Neural cell (in vitro differentiated cells): ENCODE measurements around the gene SLC1A3. TPM values are rescaled to one million over a fixed set of nuclear protein-coding genes. Genes with fewer than 3 reads are reported as not detected.

Source experiments
- H2AFZ ChIP-seq: fragments of 200-600, 300-800 bp; sonication (generic), shearing (Covaris generic); 2 replicates; pipeline ENCODE4 v1.6.0; 2014; ENCODE audit warnings: low read depth, mild to moderate bottlenecking, antibody characterized with exemption, low read length, moderate library complexity
- H3F3A ChIP-seq: fragments of 200-600 bp; shearing (Covaris generic); 2 replicates; pipeline ENCODE4 v1.6.1; 2016; ENCODE audit warnings: mild to moderate bottlenecking, moderate library complexity, mixed read lengths, antibody characterized with exemption, low read length; ENCODE audit not compliant: insufficient read depth, poor library complexity, severe bottlenecking
- H3K27ac ChIP-seq: fragments of 200-600, 300-800 bp; sonication (generic), shearing (Covaris generic); 2 replicates; pipeline ENCODE4 v1.5.1; 2014; ENCODE audit warnings: mild to moderate bottlenecking, low read length, moderate library complexity
- H3K27me3 ChIP-seq: fragments of 300-800, 200-600 bp; sonication (generic), shearing (Covaris generic); 2 replicates; pipeline ENCODE4 v1.6.0; 2014; ENCODE audit warnings: mild to moderate bottlenecking, low read depth, low read length, moderate library complexity; ENCODE audit not compliant: insufficient read depth
- H3K36me3 ChIP-seq: fragments of 300-800, 200-600 bp; sonication (generic), shearing (Covaris generic); 2 replicates; pipeline ENCODE4 v1.5.1; 2014; ENCODE audit warnings: mild to moderate bottlenecking, antibody characterized with exemption, low read length, moderate library complexity; ENCODE audit not compliant: insufficient read depth
- H3K4me2 ChIP-seq: fragments of 300-800, 200-600 bp; sonication (generic), shearing (Covaris generic); 2 replicates; pipeline ENCODE4 v1.6.0; 2014; ENCODE audit warnings: mild to moderate bottlenecking, low read length
- H3K4me3 ChIP-seq: fragments of 300-800, 200-600 bp; sonication (generic), shearing (Covaris generic); 2 replicates; pipeline ENCODE4 v1.5.1; 2014; ENCODE audit warnings: mild to moderate bottlenecking, low read length, moderate library complexity
- H3K79me2 ChIP-seq: fragments of 200-600 bp; shearing (Covaris generic); replicated peaks from 2 replicates; pipeline ENCODE4 v1.6.0; 2014; ENCODE audit warnings: mild to moderate bottlenecking, low read length, moderate library complexity; ENCODE audit not compliant: insufficient read depth
- H3K9ac ChIP-seq: fragments of 300-800, 200-600 bp; sonication (generic), shearing (Covaris generic); 2 replicates; pipeline ENCODE4 v1.6.1; 2016; ENCODE audit warnings: mild to moderate bottlenecking, low read length, mixed read lengths
- H3K9me2 ChIP-seq: fragments of 200-600 bp; shearing (Covaris generic); 2 replicates; pipeline ENCODE4 v1.6.1; 2016; ENCODE audit warnings: mild to moderate bottlenecking, low read length, mixed read lengths; ENCODE audit not compliant: insufficient read depth
- H3K9me3 ChIP-seq: fragments of 200-600, 300-800 bp; sonication (generic), shearing (Covaris generic); 2 replicates; pipeline ENCODE4 v1.6.1; 2016; ENCODE audit warnings: mild to moderate bottlenecking, mixed run types, low read length, moderate library complexity, mixed read lengths
- H4K20me1 ChIP-seq: fragments of 200-600 bp; shearing (Covaris generic); 2 replicates; pipeline ENCODE4 v1.6.1; 2016; ENCODE audit warnings: mild to moderate bottlenecking, mixed run types; ENCODE audit not compliant: insufficient read depth
- CTCF ChIP-seq: fragments of 450-650 bp; IDR thresholded peaks from 2 replicates; pipeline ENCODE4 v1.5.1; 2014; ENCODE audit warnings: antibody characterized with exemption, mild to moderate bottlenecking, moderate library complexity; ENCODE audit not compliant: poor library complexity, severe bottlenecking
- EP300 ChIP-seq: fragments of 450-650 bp; conservative IDR thresholded peaks from 2 replicates; pipeline ENCODE4 v1.6.1; 2014; ENCODE audit warnings: antibody characterized with exemption, mild to moderate bottlenecking, moderate library complexity; ENCODE audit not compliant: poor library complexity, severe bottlenecking
- EZH2 ChIP-seq: fragments of 200-600, 300-800 bp; shearing (Covaris generic), sonication (generic); IDR thresholded peaks from 2 replicates; pipeline ENCODE4 v1.6.1; 2014; ENCODE audit warnings: antibody characterized with exemption, low read length, borderline replicate concordance, mild to moderate bottlenecking; ENCODE audit not compliant: insufficient read depth, poor library complexity, severe bottlenecking
- MXI1 ChIP-seq: fragments of 450-650 bp; conservative IDR thresholded peaks from 2 replicates; pipeline ENCODE4 v1.6.1; 2014; ENCODE audit warnings: antibody characterized with exemption, mild to moderate bottlenecking; ENCODE audit not compliant: poor library complexity, severe bottlenecking
- POLR2AphosphoS5 ChIP-seq: IDR thresholded peaks from 2 replicates; pipeline ENCODE4 v1.6.1; 2012
- RAD21 ChIP-seq: fragments of 450-650 bp; conservative IDR thresholded peaks from 2 replicates; pipeline ENCODE4 v1.6.1; 2014; ENCODE audit warnings: antibody characterized with exemption, mild to moderate bottlenecking, moderate library complexity
- REST ChIP-seq: IDR thresholded peaks from 2 replicates; pipeline ENCODE4 v1.6.1; 2012; ENCODE audit warnings: borderline replicate concordance
- SMC3 ChIP-seq: fragments of 450-650 bp; conservative IDR thresholded peaks from 2 replicates; pipeline ENCODE4 v1.6.1; 2014; ENCODE audit warnings: antibody characterized with exemption, mild to moderate bottlenecking, moderate library complexity; ENCODE audit not compliant: poor library complexity
- TAF1 ChIP-seq: IDR thresholded peaks from 2 replicates; pipeline ENCODE4 v1.6.1; 2012; ENCODE audit warnings: low read depth
- polyA plus RNA-seq: library from polyadenylated mRNA; depleted of rRNA; stranded (reverse); fragments of >200 nt; gene quantifications from 2 replicates; pipeline ENCODE4 v1.2.3, GENCODE V29; 2014

SLC1A3 gene
- polyA plus RNA-seq, 1 donor from 2014 or later, result 1.9 TPM

GRCh38 chr5:36685631-36686288, 79.4 kb downstream of the SLC1A3 start:
- Histone ChIP-seq H3K9ac (no peak overlapping the region), H3K36me3 (no peaks in the 10 kb centered on the region), H3K9me2 (no peaks in the 10 kb centered on the region), H3K79me2 (no peaks in the 10 kb centered on the region), H3K27me3 (peaks cover 15% of the 10 kb centered on the region), H3K4me2 (no peak overlapping the region), H3F3A (no peaks in the 10 kb centered on the region), H3K9me3 (no peaks in the 10 kb centered on the region), H2AFZ (no peak overlapping the region), H3K27ac (no peak overlapping the region), H3K4me3 (no peak overlapping the region), H4K20me1 (no peaks in the 10 kb centered on the region)
- TF ChIP-seq POLR2AphosphoS5, result no peak

GRCh38 chr5:36686881-36687280, 80.5 kb downstream of the SLC1A3 start:
- Histone ChIP-seq H3K9ac (no peak overlapping the region), H2AFZ (no peak overlapping the region), H3K27me3 (peaks cover 26% of the 10 kb centered on the region), H3K4me2 (no peak overlapping the region), H3K9me3 (no peaks in the 10 kb centered on the region), H3K9me2 (no peaks in the 10 kb centered on the region), H3F3A (no peaks in the 10 kb centered on the region), H3K36me3 (no peaks in the 10 kb centered on the region), H3K27ac (no peak overlapping the region), H3K4me3 (no peak overlapping the region), H3K79me2 (no peaks in the 10 kb centered on the region), H4K20me1 (no peaks in the 10 kb centered on the region)
- TF ChIP-seq CTCF, result no peak
- TF ChIP-seq SMC3, result no peak
- TF ChIP-seq MXI1, result no peak
- no peak for TF ChIP-seq TAF1
- TF ChIP-seq RAD21, result no peak
- TF ChIP-seq REST, result no peak
- no peak for TF ChIP-seq POLR2AphosphoS5
- no peak for TF ChIP-seq EP300

GRCh38 chr5:36688722-36689121, 82.3 kb downstream of the SLC1A3 start:
- H3F3A ChIP-seq, result no peaks in the 10 kb centered on the region
- no peaks in the 10 kb centered on the region for H3K9me3 ChIP-seq
- H3K27me3 ChIP-seq, result peaks cover 44% of the 10 kb centered on the region
- TF ChIP-seq RAD21 (no peak), REST (no peak), EP300 (no peak), TAF1 (no peak), EZH2 (no peak), POLR2AphosphoS5 (no peak), CTCF (no peak)
- no peak overlapping the region for H3K9ac ChIP-seq
- no peak overlapping the region for H3K27ac ChIP-seq
- H3K4me3 ChIP-seq, result no peak overlapping the region
- H3K4me2 ChIP-seq, result no peak overlapping the region
- no peaks in the 10 kb centered on the region for H3K36me3 ChIP-seq
- no peak overlapping the region for H2AFZ ChIP-seq
- no peaks in the 10 kb centered on the region for H3K9me2 ChIP-seq
- H3K79me2 ChIP-seq, result no peaks in the 10 kb centered on the region
- H4K20me1 ChIP-seq, result no peaks in the 10 kb centered on the region
